ENCODE measurements around the gene FICD.

GRCh38 chr12:108482717-108483212 is 32.3 kb upstream of the FICD start:
- TF ChIP-seq CTCF (IDR thresholded peaks at IDR 0.05): no peak
- no peak for TF ChIP-seq POLR2A (IDR thresholded peaks at IDR 0.05)
